Measurements from ENCODE around the gene YWHAG. TPM values are rescaled to one million over a fixed set of nuclear protein-coding genes. Genes with fewer than 3 reads are reported as not detected.

The YWHAG gene
- total RNA-seq, 1 experiment from 2014 or later = 178 TPM

- no TSS peak for BruUV-seq (replicated peaks)
- Mint-ChIP-seq H3K27ac (ENCODE audit: low read depth, unreplicated experiment) (peak overlapping the region; percentile 70), H3K36me3 (ENCODE audit: insufficient read depth, unreplicated experiment) (peaks cover 4% of the 10 kb centered on the region), H3K9me3 (ENCODE audit: unreplicated experiment) (no peaks in the 10 kb centered on the region), H3K4me3 (ENCODE audit: unreplicated experiment) (peak overlapping the region; percentile 70), H3K4me1 (ENCODE audit: insufficient read depth, unreplicated experiment) (peaks cover 14% of the 10 kb centered on the region), H3K27me3 (ENCODE audit: insufficient read depth, unreplicated experiment) (peaks cover 34% of the 10 kb centered on the region)
- DNase-seq (ENCODE audit: unreplicated experiment) = no peak
- intact Hi-C loops (cut with micrococcal nuclease) = no loop called here
- POLR2A ChIA-PET = interaction anchor here (0.6 to 2.5 kb wide), 3 partner anchors 20 to 36 kb away, joined by 3 to 7 read pairs (median 3); partner anchors contain the start of gene HSPB1
- CTCF ChIA-PET = interaction anchor here (0.6 to 2.3 kb wide), 8 partner anchors 8 to 116 kb away, joined by 3 to 17 read pairs (median 5); no protein-coding TSS in a partner anchor
- no peak for TF ChIP-seq CTCF (IDR thresholded peaks at IDR 0.05; ENCODE audit: unreplicated experiment)
Observed at GRCh38 chr7:76282344-76283253, 76.2 kb downstream of the YWHAG start.

- peaks cover 4% of the 10 kb centered on the region for H3K36me3 Mint-ChIP-seq (ENCODE audit: insufficient read depth, unreplicated experiment)
- peaks cover 34% of the 10 kb centered on the region for H3K27me3 Mint-ChIP-seq (ENCODE audit: insufficient read depth, unreplicated experiment)
- TF ChIP-seq CTCF (IDR thresholded peaks at IDR 0.05; ENCODE audit: unreplicated experiment) = no peak
- BruUV-seq (replicated peaks) = no TSS peak
- peak overlapping the region; percentile 70 for H3K27ac Mint-ChIP-seq (ENCODE audit: low read depth, unreplicated experiment)
- peaks cover 14% of the 10 kb centered on the region for H3K4me1 Mint-ChIP-seq (ENCODE audit: insufficient read depth, unreplicated experiment)
- CTCF ChIA-PET = interaction anchor here (0.5 to 2.3 kb wide), 10 partner anchors 8 to 530 kb away, joined by 3 to 17 read pairs (median 4); no protein-coding TSS in a partner anchor
- POLR2A ChIA-PET = interaction anchor here (0.6 to 2.5 kb wide), 3 partner anchors 9 to 36 kb away, joined by 3 to 7 read pairs (median 6); no protein-coding TSS in a partner anchor
- H3K4me3 Mint-ChIP-seq (ENCODE audit: unreplicated experiment) = peak overlapping the region; percentile 70
- intact Hi-C loops (cut with micrococcal nuclease) = no loop called here
- H3K9me3 Mint-ChIP-seq (ENCODE audit: unreplicated experiment) = no peaks in the 10 kb centered on the region
- no peak for DNase-seq (ENCODE audit: unreplicated experiment)
Observed at GRCh38 chr7:76281706-76282343, 77.0 kb downstream of the YWHAG start.

DNA sequence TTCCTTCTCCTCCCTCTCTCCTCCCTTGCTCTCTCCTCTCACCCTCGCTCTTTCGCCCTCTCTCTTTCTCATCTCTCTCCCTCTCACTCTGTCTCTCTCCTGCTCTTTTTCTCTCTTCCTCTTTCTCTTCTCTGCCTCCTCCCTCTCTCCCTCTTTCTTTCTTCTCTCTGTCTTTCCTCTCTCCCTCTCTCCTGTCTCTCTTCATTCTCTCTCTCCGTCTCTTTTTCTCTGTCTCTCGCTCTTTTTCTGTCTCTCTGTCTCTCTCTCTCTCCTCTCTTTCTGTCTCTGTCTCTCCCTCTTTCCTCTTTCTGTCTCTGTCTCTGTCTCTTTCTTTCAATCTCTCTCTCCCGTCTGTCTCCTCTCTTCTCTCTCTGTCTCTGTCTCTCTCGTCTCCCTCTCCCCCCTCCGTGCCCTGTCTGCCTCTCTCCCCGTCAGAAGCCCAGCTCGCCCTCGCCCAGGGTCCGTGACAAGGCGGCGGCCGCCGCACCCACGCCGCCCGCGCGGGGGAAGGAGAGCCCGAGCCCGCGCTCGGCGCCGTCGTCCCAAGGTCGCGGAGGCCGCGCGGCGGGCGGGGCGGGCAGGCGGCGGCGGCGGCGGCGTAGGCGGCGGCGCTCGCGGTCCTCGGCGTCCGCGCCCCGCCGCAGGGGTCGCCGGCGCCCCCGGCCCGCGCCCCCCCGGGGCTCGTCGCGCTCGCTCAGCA, 77.6 kb downstream of the YWHAG start:
- Mint-ChIP-seq H3K27me3 (ENCODE audit: insufficient read depth, unreplicated experiment) (peaks cover 34% of the 10 kb centered on the region), H3K27ac (ENCODE audit: low read depth, unreplicated experiment) (no peak overlapping the region), H3K9me3 (ENCODE audit: unreplicated experiment) (no peaks in the 10 kb centered on the region), H3K36me3 (ENCODE audit: insufficient read depth, unreplicated experiment) (peaks cover 4% of the 10 kb centered on the region), H3K4me1 (ENCODE audit: insufficient read depth, unreplicated experiment) (peaks cover 14% of the 10 kb centered on the region), H3K4me3 (ENCODE audit: unreplicated experiment) (peak overlapping the region; percentile 48)
- CTCF ChIA-PET = interaction anchor here (0.5 to 2.3 kb wide), 4 partner anchors 10 to 529 kb away, joined by 3 to 12 read pairs (median 6); no protein-coding TSS in a partner anchor
- POLR2A ChIA-PET = interaction anchor here (1.3 to 2.5 kb wide), 2 partner anchors 10 to 37 kb away, joined by 6 to 7 read pairs; no protein-coding TSS in a partner anchor
- no TSS peak for BruUV-seq (replicated peaks)
- intact Hi-C loops (cut with micrococcal nuclease) = no loop called here
- no peak for TF ChIP-seq CTCF (IDR thresholded peaks at IDR 0.05; ENCODE audit: unreplicated experiment)
- no peak for DNase-seq (ENCODE audit: unreplicated experiment)
